Measurements from ENCODE around the gene KISS1.

GRCh38 chr1:204216236-204216635 is 19.9 kb upstream of the KISS1 start:
- TF ChIP-seq CTCF (IDR thresholded peaks at IDR 0.05; ENCODE audit: low read length) (no peak), EZH2 (IDR thresholded peaks at IDR 0.05; ENCODE audit: borderline replicate concordance, low read length) (no peak)

Data from OCI-LY1 (cell line).